Measurements from ENCODE around the gene F2RL3.

DNA sequence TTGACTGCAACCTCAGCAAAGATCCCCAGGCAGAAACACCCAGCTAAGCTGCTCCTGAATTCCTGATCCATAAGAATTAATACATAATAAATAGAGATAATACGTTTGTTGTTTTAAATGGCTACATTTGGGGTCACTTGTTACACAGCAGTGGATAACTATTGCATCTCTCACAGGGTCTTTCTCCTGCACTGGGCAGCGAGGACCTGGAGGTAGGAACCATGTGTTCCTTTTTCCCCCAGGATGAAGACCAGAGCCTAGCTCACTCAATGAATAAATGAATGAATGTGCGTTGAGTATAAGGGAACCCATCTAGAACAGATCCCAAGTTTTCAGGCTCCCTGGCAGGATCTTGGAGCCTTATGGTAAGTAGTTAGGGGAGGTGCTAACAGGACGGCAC, 30.7 kb downstream of the F2RL3 start:
- TF ChIP-seq, protein P1, sequence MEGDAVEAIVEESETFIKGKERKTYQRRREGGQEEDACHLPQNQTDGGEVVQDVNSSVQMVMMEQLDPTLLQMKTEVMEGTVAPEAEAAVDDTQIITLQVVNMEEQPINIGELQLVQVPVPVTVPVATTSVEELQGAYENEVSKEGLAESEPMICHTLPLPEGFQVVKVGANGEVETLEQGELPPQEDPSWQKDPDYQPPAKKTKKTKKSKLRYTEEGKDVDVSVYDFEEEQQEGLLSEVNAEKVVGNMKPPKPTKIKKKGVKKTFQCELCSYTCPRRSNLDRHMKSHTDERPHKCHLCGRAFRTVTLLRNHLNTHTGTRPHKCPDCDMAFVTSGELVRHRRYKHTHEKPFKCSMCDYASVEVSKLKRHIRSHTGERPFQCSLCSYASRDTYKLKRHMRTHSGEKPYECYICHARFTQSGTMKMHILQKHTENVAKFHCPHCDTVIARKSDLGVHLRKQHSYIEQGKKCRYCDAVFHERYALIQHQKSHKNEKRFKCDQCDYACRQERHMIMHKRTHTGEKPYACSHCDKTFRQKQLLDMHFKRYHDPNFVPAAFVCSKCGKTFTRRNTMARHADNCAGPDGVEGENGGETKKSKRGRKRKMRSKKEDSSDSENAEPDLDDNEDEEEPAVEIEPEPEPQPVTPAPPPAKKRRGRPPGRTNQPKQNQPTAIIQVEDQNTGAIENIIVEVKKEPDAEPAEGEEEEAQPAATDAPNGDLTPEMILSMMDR (conservative IDR thresholded peaks at IDR 0.05), result no peak
- TF ChIP-seq ZFX (IDR thresholded peaks at IDR 0.05), result no peak

Data from C4-2B (cell line).